Smooth muscle cell (in vitro differentiated cells): ENCODE data around the gene CPSF2. TPM values are rescaled to one million over a fixed set of nuclear protein-coding genes. Genes with fewer than 3 reads are reported as not detected.
"Not testable (repeated sequence)": the region's sequence is repeated elsewhere in the genome, so short reads cannot be mapped to it uniquely, and the experiment has no call there.

ENCODE experiments used
- DNase-seq: peaks from one replicate; lab custom pipeline; 2025; ENCODE audit not compliant: unreplicated experiment; lab: John Stamatoyannopoulos, UW
- H2AFZ ChIP-seq: fragments of 200-600 bp; sonication (generic); 2 replicates; pipeline ENCODE4 v1.6.0; 2016; ENCODE audit warnings: antibody characterized with exemption, low read depth, mild to moderate bottlenecking
- H3F3A ChIP-seq: fragments of 200-600 bp; sonication (generic); 2 replicates; pipeline ENCODE4 v1.6.0; 2017; ENCODE audit warnings: antibody characterized with exemption, low read depth
- H3K27ac ChIP-seq: fragments of 200-600 bp; sonication (generic); 2 replicates; pipeline ENCODE4 v1.5.1; 2016; ENCODE audit warnings: low read depth, mild to moderate bottlenecking
- H3K27me3 ChIP-seq: fragments of 200-600 bp; sonication (generic); 2 replicates; pipeline ENCODE4 v1.6.1; 2016; ENCODE audit warnings: low read depth, mild to moderate bottlenecking
- H3K36me3 ChIP-seq: fragments of 200-600 bp; sonication (generic); 2 replicates; pipeline ENCODE4 v1.5.1; 2016; ENCODE audit warnings: low read depth
- H3K4me1 ChIP-seq: fragments of 200-600 bp; sonication (generic); 2 replicates; pipeline ENCODE4 v1.5.1; 2016; ENCODE audit warnings: low read depth
- H3K4me2 ChIP-seq: fragments of 200-600 bp; sonication (generic); 2 replicates; pipeline ENCODE4 v1.6.0; 2016; ENCODE audit warnings: mild to moderate bottlenecking
- H3K4me3 ChIP-seq: fragments of 200-600 bp; sonication (generic); 2 replicates; pipeline ENCODE4 v1.5.1; 2016; ENCODE audit warnings: mild to moderate bottlenecking
- H3K79me2 ChIP-seq: fragments of 200-600 bp; sonication (generic); 2 replicates; pipeline ENCODE4 v1.6.0; 2016; ENCODE audit warnings: low read depth, mild to moderate bottlenecking
- H3K9ac ChIP-seq: fragments of 200-600 bp; sonication (generic); 2 replicates; pipeline ENCODE4 v1.6.0; 2016; ENCODE audit warnings: low read depth
- H3K9me3 ChIP-seq: fragments of 200-600 bp; sonication (generic); replicated peaks from 2 replicates; pipeline ENCODE4 v1.5.1; 2016; ENCODE audit warnings: low read depth
- H4K20me1 ChIP-seq: fragments of 200-600 bp; sonication (generic); 2 replicates; pipeline ENCODE4 v1.6.0; 2016; ENCODE audit warnings: low read depth
- WGBS: methylation state at CpG from one replicate; pipeline ENCODE4 v1.1.7; 2016; ENCODE audit warnings: low lambda C conversion rate; 5-methylcytosine and 5-hydroxymethylcytosine counted together
- polyA plus RNA-seq: library from polyadenylated mRNA; unstranded; fragments of >200 nt; fragmentation: Nextera tagmentation; extraction: Ambion mirVana; gene quantifications from 2 replicates; pipeline ENCODE4 v1.2.1, GENCODE V29; 2016
- total RNA-seq: library from RNA; depleted of rRNA; stranded (reverse); fragments of >200 nt; gene quantifications from 2 replicates; pipeline ENCODE4 v1.2.3, GENCODE V29; 2014
- TF ChIP-seq, protein P1 (sequence below): fragments of 200-600 bp; sonication (generic); IDR thresholded peaks from 2 replicates; pipeline ENCODE4 v1.5.1; 2017; ENCODE audit warnings: borderline replicate concordance, mild to moderate bottlenecking, antibody characterized with exemption; ENCODE audit not compliant: insufficient read depth, poor library complexity, severe bottlenecking

Gene CPSF2
- total and polyA plus RNA-seq, 2 experiments from 2014 or later, result 33.2 to 53.7 TPM

DNA sequence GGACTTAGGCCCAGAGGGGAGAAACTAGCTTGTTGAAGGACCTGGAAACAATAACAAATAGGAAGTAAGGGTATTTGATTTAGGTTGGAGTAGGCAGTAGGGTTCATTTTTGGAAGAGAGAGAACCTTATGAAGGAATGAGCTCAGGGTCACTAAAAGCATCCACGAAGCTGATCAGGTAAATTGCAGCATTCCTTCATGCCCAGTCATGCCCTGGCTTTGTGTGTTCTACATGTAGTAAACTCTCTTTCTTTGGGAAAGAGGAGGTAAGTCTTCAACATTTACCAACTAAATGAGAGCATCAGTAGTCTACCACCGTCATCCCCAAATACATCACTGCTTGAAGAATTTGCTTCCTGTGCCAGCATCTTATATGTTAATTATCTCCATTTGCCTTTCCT lies 54.7 kb downstream of the CPSF2 start:
- 79% methylated on average over 2 of the region's 2 CpGs for WGBS
- Histone ChIP-seq H3K9me3 (no peaks in the 10 kb centered on the region), H3K79me2 (no peaks in the 10 kb centered on the region), H3K4me1 (no peaks in the 10 kb centered on the region), H4K20me1 (no peaks in the 10 kb centered on the region), H2AFZ (no peak overlapping the region), H3K36me3 (no peaks in the 10 kb centered on the region), H3F3A (no peaks in the 10 kb centered on the region), H3K27me3 (no peaks in the 10 kb centered on the region), H3K4me2 (no peak overlapping the region), H3K9ac (no peak overlapping the region), H3K4me3 (no peak overlapping the region), H3K27ac (no peak overlapping the region)
- DNase-seq, result no peak
- TF ChIP-seq, protein P1, sequence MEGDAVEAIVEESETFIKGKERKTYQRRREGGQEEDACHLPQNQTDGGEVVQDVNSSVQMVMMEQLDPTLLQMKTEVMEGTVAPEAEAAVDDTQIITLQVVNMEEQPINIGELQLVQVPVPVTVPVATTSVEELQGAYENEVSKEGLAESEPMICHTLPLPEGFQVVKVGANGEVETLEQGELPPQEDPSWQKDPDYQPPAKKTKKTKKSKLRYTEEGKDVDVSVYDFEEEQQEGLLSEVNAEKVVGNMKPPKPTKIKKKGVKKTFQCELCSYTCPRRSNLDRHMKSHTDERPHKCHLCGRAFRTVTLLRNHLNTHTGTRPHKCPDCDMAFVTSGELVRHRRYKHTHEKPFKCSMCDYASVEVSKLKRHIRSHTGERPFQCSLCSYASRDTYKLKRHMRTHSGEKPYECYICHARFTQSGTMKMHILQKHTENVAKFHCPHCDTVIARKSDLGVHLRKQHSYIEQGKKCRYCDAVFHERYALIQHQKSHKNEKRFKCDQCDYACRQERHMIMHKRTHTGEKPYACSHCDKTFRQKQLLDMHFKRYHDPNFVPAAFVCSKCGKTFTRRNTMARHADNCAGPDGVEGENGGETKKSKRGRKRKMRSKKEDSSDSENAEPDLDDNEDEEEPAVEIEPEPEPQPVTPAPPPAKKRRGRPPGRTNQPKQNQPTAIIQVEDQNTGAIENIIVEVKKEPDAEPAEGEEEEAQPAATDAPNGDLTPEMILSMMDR, result no peak

DNA sequence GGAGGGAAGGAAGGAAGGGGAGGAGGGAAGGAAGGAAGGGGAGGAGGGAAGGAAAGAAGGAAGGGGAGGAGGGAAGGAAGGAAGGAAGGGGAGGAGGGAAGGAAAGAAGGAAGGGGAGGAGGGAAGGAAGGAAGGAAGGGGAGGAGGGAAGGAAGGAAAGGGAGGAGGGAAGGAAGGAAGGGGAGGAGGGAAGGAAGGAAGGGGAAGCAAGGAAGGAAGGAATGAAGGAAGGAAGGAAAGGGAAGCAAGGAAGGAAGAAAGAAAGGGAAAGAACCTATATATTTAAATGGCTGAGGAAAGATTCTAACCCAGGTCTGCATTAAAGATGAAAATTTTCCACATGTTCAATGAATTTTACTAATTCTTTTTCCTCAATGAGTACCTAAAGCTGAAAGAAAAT lies 57.4 kb downstream of the CPSF2 start:
- DNase-seq, H3K9me3 ChIP-seq, H4K20me1 ChIP-seq: not testable (repeated sequence)

DNA sequence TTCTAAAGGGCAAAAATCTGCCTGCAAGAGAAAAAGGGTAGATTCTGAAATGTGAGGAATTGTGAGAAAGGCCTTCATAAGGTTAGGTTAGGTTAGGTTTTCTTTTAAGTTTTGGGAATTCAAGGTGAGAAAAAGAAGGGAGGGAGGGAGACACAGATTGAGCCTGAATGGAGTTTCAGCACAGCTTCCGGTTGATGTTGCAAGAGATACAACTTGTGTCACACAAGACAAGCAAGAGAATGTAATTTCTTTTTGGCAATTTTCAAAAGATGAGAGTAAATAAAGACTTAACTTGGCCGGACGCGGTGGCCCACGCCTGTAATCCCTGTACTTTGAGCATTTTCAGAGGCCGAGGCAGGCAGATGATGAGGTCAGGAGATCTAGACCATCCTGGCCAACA lies 63.8 kb downstream of the CPSF2 start:
- H3K27me3 ChIP-seq, result no peaks in the 10 kb centered on the region
- H3K36me3 ChIP-seq, result no peaks in the 10 kb centered on the region
- H3K9me3 ChIP-seq, result no peaks in the 10 kb centered on the region
- WGBS, result 93% methylated on average over 6 of the region's 6 CpGs
- H3K4me3 ChIP-seq, result no peak overlapping the region
- TF ChIP-seq, protein P1, result no peak
- no peak overlapping the region for H2AFZ ChIP-seq
- H3K4me1 ChIP-seq, result no peaks in the 10 kb centered on the region
- H4K20me1 ChIP-seq, result no peaks in the 10 kb centered on the region
- H3K79me2 ChIP-seq, result no peaks in the 10 kb centered on the region
- no peak overlapping the region for H3K4me2 ChIP-seq
- H3K27ac ChIP-seq, result no peak overlapping the region
- H3F3A ChIP-seq, result no peaks in the 10 kb centered on the region
- no peak overlapping the region for H3K9ac ChIP-seq
- DNase-seq, result no peak

More for the DNA sequence above, 57.4 kb downstream of the CPSF2 start:
- H3K36me3 ChIP-seq, H3F3A ChIP-seq, H3K9ac ChIP-seq, H3K4me1 ChIP-seq, H3K27ac ChIP-seq, H3K4me3 ChIP-seq, H3K4me2 ChIP-seq, H3K27me3 ChIP-seq, H2AFZ ChIP-seq, H3K79me2 ChIP-seq: not testable (repeated sequence)

DNA sequence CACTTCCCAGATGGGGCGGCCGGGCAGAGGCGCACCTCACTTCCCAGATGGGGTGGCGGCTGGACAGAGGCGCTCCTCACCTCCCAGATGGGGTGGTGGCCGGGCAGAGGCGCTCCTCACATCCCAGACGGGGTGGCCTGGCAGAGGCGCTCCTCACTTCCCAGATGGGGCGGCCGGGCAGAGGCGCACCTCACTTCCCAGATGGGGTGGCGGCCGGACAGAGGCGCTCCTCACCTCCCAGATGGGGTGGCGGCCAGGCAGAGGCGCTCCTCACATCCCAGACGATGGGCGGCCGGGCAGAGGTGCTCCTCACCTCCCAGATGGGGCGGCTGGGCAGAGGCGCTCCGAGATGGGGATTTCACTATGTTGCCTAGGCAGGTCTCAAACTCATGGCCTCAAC lies 65.8 kb downstream of the CPSF2 start:
- H3K36me3 ChIP-seq, H3F3A ChIP-seq, H4K20me1 ChIP-seq, H2AFZ ChIP-seq, H3K79me2 ChIP-seq, H3K27me3 ChIP-seq, H3K9me3 ChIP-seq, H3K9ac ChIP-seq, H3K4me2 ChIP-seq, DNase-seq, H3K27ac ChIP-seq, H3K4me1 ChIP-seq, H3K4me3 ChIP-seq: not testable (repeated sequence)
- 96% methylated on average over 22 of the region's 23 CpGs for WGBS

DNA sequence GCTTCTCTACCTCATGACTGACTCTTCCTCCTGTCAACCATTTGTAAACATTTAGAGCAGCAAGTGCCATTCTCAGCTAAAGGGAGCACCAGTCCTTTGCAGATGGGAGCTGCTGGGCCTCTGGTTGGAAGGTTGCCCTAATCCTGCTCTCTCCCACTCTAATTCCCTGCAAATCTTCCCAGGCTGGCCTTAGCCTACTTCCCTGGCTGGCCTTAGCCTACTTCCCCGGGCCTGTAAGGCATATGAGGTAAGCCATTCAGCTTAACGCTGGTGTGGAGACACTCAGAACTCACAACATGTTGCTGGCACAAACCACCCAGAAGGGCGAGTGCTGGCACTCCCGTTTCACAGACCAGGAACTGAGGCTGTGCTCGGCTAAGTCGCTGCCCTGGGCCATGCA lies 69.0 kb downstream of the CPSF2 start:
- Histone ChIP-seq H3K79me2 (no peaks in the 10 kb centered on the region), H3F3A (no peaks in the 10 kb centered on the region), H3K27ac (no peak overlapping the region), H4K20me1 (no peaks in the 10 kb centered on the region), H3K36me3 (no peaks in the 10 kb centered on the region), H3K4me1 (no peaks in the 10 kb centered on the region), H3K9me3 (no peaks in the 10 kb centered on the region), H3K27me3 (no peaks in the 10 kb centered on the region), H3K4me3 (no peak overlapping the region), H3K9ac (no peak overlapping the region), H2AFZ (no peak overlapping the region), H3K4me2 (no peak overlapping the region)
- TF ChIP-seq, protein P1, result no peak
- WGBS, result 63% methylated on average over 6 of the region's 6 CpGs
- DNase-seq, result no peak
